GM18517 (cell line): ENCODE measurements around the gene KCNQ5.

ENCODE experiments used
- ATAC-seq: cut with Tn5 transposase; IDR thresholded peaks from one replicate; pipeline ENCODE4 v1.9.1; 2021; ENCODE audit warnings: mild to moderate bottlenecking, moderate library complexity; ENCODE audit not compliant: unreplicated experiment

KCNQ5 gene

GRCh38 chr6:72832271-72832670 is 210.4 kb downstream of the KCNQ5 start:
- ATAC-seq = no peak

- no peak for ATAC-seq
Measured at GRCh38 chr6:72835749-72836148, 213.9 kb downstream of the KCNQ5 start.

GRCh38 chr6:72836971-72837370 is 215.1 kb downstream of the KCNQ5 start:
- no peak for ATAC-seq

- ATAC-seq = no peak
Measured at GRCh38 chr6:72841195-72841594, 219.3 kb downstream of the KCNQ5 start.

GRCh38 chr6:72842140-72842539 is 220.3 kb downstream of the KCNQ5 start:
- ATAC-seq = no peak

- no peak for ATAC-seq
Measured at GRCh38 chr6:72844614-72845013, 222.8 kb downstream of the KCNQ5 start.

- no peak for ATAC-seq
Measured at GRCh38 chr6:72849346-72849745, 227.5 kb downstream of the KCNQ5 start.

- ATAC-seq = no peak
Measured at GRCh38 chr6:72850040-72850439, 228.2 kb downstream of the KCNQ5 start.

- no peak for ATAC-seq
Measured at GRCh38 chr6:72850469-72850868, 228.6 kb downstream of the KCNQ5 start.

- ATAC-seq = no peak
Measured at GRCh38 chr6:72855471-72855870, 233.6 kb downstream of the KCNQ5 start.

- ATAC-seq = no peak
Measured at GRCh38 chr6:72856801-72857200, 234.9 kb downstream of the KCNQ5 start.

- no peak for ATAC-seq
Measured at GRCh38 chr6:72857791-72858585, 236.1 kb downstream of the KCNQ5 start.

GRCh38 chr6:72861059-72861458 is 239.2 kb downstream of the KCNQ5 start:
- ATAC-seq = no peak

GRCh38 chr6:72861935-72862432 is 240.1 kb downstream of the KCNQ5 start:
- no peak for ATAC-seq

GRCh38 chr6:72863131-72863530 is 241.3 kb downstream of the KCNQ5 start:
- ATAC-seq = no peak

GRCh38 chr6:72864236-72864635 is 242.4 kb downstream of the KCNQ5 start:
- no peak for ATAC-seq

- no peak for ATAC-seq
Measured at GRCh38 chr6:72864799-72865198, 242.9 kb downstream of the KCNQ5 start.

- no peak for ATAC-seq
Measured at GRCh38 chr6:72865467-72865866, 243.6 kb downstream of the KCNQ5 start.

- ATAC-seq = no peak
Measured at GRCh38 chr6:72869621-72870020, 247.8 kb downstream of the KCNQ5 start.

GRCh38 chr6:72873433-72873832 is 251.6 kb downstream of the KCNQ5 start:
- no peak for ATAC-seq

GRCh38 chr6:72876256-72876655 is 254.4 kb downstream of the KCNQ5 start:
- ATAC-seq = no peak

GRCh38 chr6:72886170-72886569 is 264.3 kb downstream of the KCNQ5 start:
- no peak for ATAC-seq

GRCh38 chr6:72890233-72890632 is 268.4 kb downstream of the KCNQ5 start:
- ATAC-seq = no peak
